MM.1S (cell line): ENCODE results near the gene DPP9.

Experiments
- DNase-seq: peaks from one replicate; pipeline ENCODE4 v3.0.0-alpha.2; 2015
- H2AFZ ChIP-seq: fragments of 300-600 bp; sonication (generic); 2 replicates; pipeline ENCODE4 v1.6.0; 2016; ENCODE audit warnings: antibody characterized with exemption, low read length
- H3F3A ChIP-seq: fragments of 300-600 bp; sonication (generic); 2 replicates; pipeline ENCODE4 v1.6.1; 2016; ENCODE audit warnings: mild to moderate bottlenecking, antibody characterized with exemption, low read length, moderate library complexity, mixed read lengths; ENCODE audit not compliant: insufficient read depth
- H3K27ac ChIP-seq: fragments of 300-600 bp; sonication (generic); 2 replicates; pipeline ENCODE4 v1.5.1; 2016; ENCODE audit warnings: mild to moderate bottlenecking, low read length
- H3K27me3 ChIP-seq: fragments of 300-600 bp; sonication (generic); replicated peaks from 2 replicates; pipeline ENCODE4 v1.6.0; 2016; ENCODE audit warnings: low read length; ENCODE audit not compliant: insufficient read depth
- H3K36me3 ChIP-seq: fragments of 300-600 bp; sonication (generic); replicated peaks from 2 replicates; pipeline ENCODE4 v1.6.1; 2016; ENCODE audit warnings: mild to moderate bottlenecking, low read length, mixed read lengths; ENCODE audit not compliant: insufficient read depth
- H3K4me1 ChIP-seq: fragments of 300-600 bp; sonication (generic); 2 replicates; pipeline ENCODE4 v1.6.1; 2016; ENCODE audit warnings: low read length, mixed read lengths
- H3K4me2 ChIP-seq: fragments of 300-600 bp; sonication (generic); 2 replicates; pipeline ENCODE4 v1.6.0; 2016; ENCODE audit warnings: low read depth, low read length
- H3K4me3 ChIP-seq: fragments of 300-600 bp; sonication (generic); 2 replicates; pipeline ENCODE4 v1.5.1; 2016; ENCODE audit warnings: low read length, mixed read lengths
- H3K79me2 ChIP-seq: fragments of 300-600 bp; sonication (generic); 2 replicates; pipeline ENCODE4 v1.6.1; 2016; ENCODE audit warnings: mixed run types, low read length, mixed read lengths
- H3K9ac ChIP-seq: fragments of 300-600 bp; sonication (generic); 2 replicates; pipeline ENCODE4 v1.6.1; 2016; ENCODE audit warnings: low read length, mixed read lengths
- H3K9me2 ChIP-seq: fragments of 300-600 bp; sonication (generic); replicated peaks from 2 replicates; pipeline ENCODE4 v1.6.1; 2016; ENCODE audit warnings: mild to moderate bottlenecking, low read length, mixed read lengths; ENCODE audit not compliant: insufficient read depth
- H3K9me3 ChIP-seq: fragments of 300-600 bp; sonication (generic); replicated peaks from 2 replicates; pipeline ENCODE4 v1.6.1; 2016; ENCODE audit warnings: mild to moderate bottlenecking, low read length, mixed read lengths; ENCODE audit not compliant: insufficient read depth
- H4K20me1 ChIP-seq: fragments of 300-600 bp; sonication (generic); 2 replicates; pipeline ENCODE4 v1.6.1; 2016; ENCODE audit warnings: mild to moderate bottlenecking, low read length, moderate library complexity, mixed read lengths; ENCODE audit not compliant: insufficient read depth
- CTCF ChIP-seq: fragments of 300-600 bp; sonication (generic); IDR thresholded peaks from 2 replicates; pipeline ENCODE4 v1.5.1; 2016; ENCODE audit warnings: antibody characterized with exemption, low read length, mixed read lengths
- EZH2 ChIP-seq: fragments of 300-600 bp; sonication (generic); optimal IDR thresholded peaks from 2 replicates; pipeline ENCODE3; 2017; ENCODE audit warnings: low read depth, mild to moderate bottlenecking, antibody characterized with exemption, low read length, mixed read lengths
- EZH2phosphoT487 ChIP-seq: fragments of 300-600 bp; sonication (generic); IDR thresholded peaks from 2 replicates; pipeline ENCODE4 v1.6.1; 2018; ENCODE audit warnings: antibody characterized with exemption, low read length

The DPP9 gene

GRCh38 chr19:4645718-4646117, 77.9 kb downstream of the DPP9 start:
- no peaks in the 10 kb centered on the region for H3K27me3 ChIP-seq
- no peaks in the 10 kb centered on the region for H3K9me3 ChIP-seq
- H3K27ac ChIP-seq: no peak overlapping the region
- H2AFZ ChIP-seq: no peak overlapping the region
- H3F3A ChIP-seq: no peaks in the 10 kb centered on the region
- H3K9me2 ChIP-seq: no peaks in the 10 kb centered on the region
- no peaks in the 10 kb centered on the region for H3K4me1 ChIP-seq
- no peak overlapping the region for H3K4me3 ChIP-seq
- no peak overlapping the region for H3K9ac ChIP-seq
- H4K20me1 ChIP-seq: no peaks in the 10 kb centered on the region
- H3K4me2 ChIP-seq: no peak overlapping the region
- no peaks in the 10 kb centered on the region for H3K79me2 ChIP-seq
- no peak for DNase-seq
- H3K36me3 ChIP-seq: no peaks in the 10 kb centered on the region
- no peak for TF ChIP-seq EZH2phosphoT487
- no peak for TF ChIP-seq CTCF
- no peak for TF ChIP-seq EZH2

DNA sequence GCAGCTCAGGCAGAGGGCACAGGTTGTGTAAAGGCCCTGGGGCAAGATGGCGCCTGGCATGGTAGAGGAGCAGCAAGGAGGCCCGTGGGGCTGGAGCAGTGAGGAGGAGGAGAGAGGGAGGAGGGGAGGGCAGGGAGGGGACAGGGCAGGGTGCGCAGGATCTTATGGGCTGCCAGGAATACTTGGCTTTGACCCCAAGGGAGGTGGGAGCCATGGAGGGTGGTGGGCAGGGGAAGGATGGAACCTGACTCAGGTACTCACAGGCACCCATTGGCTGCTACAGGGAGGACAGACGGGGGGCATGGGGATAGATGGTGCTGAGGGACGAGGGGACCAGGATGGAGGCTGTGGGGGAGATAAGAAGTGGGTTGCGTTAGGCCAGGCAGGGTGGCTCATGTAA, 81.0 kb downstream of the DPP9 start:
- Histone ChIP-seq H3K4me3 (no peak overlapping the region), H2AFZ (no peak overlapping the region), H3K4me1 (0 out of 2 replicates have a peak, but pooled peaks cover 5% of the 10 kb centered on the region), H3K27ac (no peak overlapping the region), H3K9me3 (no peaks in the 10 kb centered on the region), H3K36me3 (no peaks in the 10 kb centered on the region), H3K79me2 (no peaks in the 10 kb centered on the region), H4K20me1 (no peaks in the 10 kb centered on the region), H3K9me2 (no peaks in the 10 kb centered on the region), H3K4me2 (no peak overlapping the region), H3F3A (peaks cover 6% of the 10 kb centered on the region; the same call in 1 of the 2 replicates), H3K27me3 (no peaks in the 10 kb centered on the region), H3K9ac (no peak overlapping the region)
- no peak for TF ChIP-seq EZH2
- TF ChIP-seq CTCF: no peak
- no peak for TF ChIP-seq EZH2phosphoT487
- no peak for DNase-seq

DNA sequence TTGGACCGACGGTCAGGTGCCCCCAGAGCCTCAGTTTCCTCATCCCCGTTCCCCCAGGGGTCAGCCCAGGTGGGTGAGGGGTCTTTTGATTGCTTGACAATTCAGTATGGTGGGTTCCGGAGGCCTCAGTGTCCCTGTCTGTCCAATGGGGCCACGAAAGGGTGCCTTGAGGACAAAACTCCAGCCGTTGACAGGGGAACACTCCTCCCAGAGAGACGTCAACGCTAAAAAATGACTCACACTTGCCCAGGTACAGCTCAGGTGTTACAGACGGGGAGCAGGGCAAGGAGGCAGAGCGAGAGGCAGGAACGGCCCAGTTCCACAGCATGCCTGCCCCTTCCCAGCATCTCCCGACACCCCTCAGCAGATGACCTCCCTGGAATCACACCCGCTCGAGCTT, 82.5 kb downstream of the DPP9 start:
- DNase-seq: no peak
- Histone ChIP-seq H3K9me2 (no peaks in the 10 kb centered on the region), H3K36me3 (no peaks in the 10 kb centered on the region), H3K79me2 (no peaks in the 10 kb centered on the region), H3K4me2 (no peak overlapping the region), H3K9me3 (no peaks in the 10 kb centered on the region), H3F3A (peaks cover 6% of the 10 kb centered on the region; the same call in 1 of the 2 replicates), H3K9ac (no peak overlapping the region), H3K27ac (no peak overlapping the region), H4K20me1 (no peaks in the 10 kb centered on the region), H2AFZ (no peak overlapping the region), H3K27me3 (no peaks in the 10 kb centered on the region), H3K4me3 (no peak overlapping the region), H3K4me1 (0 out of 2 replicates have a peak, but pooled peaks cover 5% of the 10 kb centered on the region)
- TF ChIP-seq EZH2phosphoT487 (no peak), CTCF (no peak), EZH2 (no peak)
